ENCODE measurements around the gene FSTL4.

DNA sequence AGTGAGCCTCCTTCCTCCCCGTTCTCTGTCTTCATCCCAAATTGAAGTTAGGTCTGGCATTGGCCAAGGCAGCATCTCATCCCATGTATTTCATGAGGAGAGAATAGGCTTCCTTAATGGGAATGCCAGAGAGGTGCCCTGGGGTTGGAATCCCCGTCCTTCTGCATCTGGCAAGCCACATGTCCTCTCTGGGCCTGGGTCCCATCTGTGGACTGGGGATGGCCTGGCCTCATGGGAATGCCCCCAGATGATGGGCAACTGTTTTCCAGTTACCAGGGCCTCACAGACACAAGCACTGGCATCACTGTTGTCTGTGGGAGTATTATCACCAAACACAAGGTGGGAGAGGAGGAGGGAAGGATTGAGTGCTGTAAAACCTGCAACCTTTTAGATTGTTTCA lies 153.9 kb downstream of the FSTL4 start:
- TF ChIP-seq, protein P1, sequence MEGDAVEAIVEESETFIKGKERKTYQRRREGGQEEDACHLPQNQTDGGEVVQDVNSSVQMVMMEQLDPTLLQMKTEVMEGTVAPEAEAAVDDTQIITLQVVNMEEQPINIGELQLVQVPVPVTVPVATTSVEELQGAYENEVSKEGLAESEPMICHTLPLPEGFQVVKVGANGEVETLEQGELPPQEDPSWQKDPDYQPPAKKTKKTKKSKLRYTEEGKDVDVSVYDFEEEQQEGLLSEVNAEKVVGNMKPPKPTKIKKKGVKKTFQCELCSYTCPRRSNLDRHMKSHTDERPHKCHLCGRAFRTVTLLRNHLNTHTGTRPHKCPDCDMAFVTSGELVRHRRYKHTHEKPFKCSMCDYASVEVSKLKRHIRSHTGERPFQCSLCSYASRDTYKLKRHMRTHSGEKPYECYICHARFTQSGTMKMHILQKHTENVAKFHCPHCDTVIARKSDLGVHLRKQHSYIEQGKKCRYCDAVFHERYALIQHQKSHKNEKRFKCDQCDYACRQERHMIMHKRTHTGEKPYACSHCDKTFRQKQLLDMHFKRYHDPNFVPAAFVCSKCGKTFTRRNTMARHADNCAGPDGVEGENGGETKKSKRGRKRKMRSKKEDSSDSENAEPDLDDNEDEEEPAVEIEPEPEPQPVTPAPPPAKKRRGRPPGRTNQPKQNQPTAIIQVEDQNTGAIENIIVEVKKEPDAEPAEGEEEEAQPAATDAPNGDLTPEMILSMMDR (IDR thresholded peaks at IDR 0.05; ENCODE audit: poor library complexity, severe bottlenecking), result no peak
- TF ChIP-seq RAD21 (conservative IDR thresholded peaks at IDR 0.05), result no peak
- TF ChIP-seq EZH2 (IDR thresholded peaks at IDR 0.05; ENCODE audit: borderline replicate concordance, insufficient read depth, low read length, poor library complexity, severe bottlenecking), result no peak

Measured in neural cell (in vitro differentiated cells).